Measurements from ENCODE around the gene ANKS1A.

Gene ANKS1A

GRCh38 chr6:35048631-35049083 is 159.6 kb downstream of the ANKS1A start:
- intact Hi-C loops (cut with DNase I): loop anchor here (2.0 kb wide), 1 partner anchor 62 kb away; no protein-coding TSS in a partner anchor
- peak in 9 of 10 donors; percentile 37 to 95 (median 63) for DNase-seq

- intact Hi-C loops (cut with DNase I): loop anchor here (2.0 kb wide), 1 partner anchor 62 kb away; no protein-coding TSS in a partner anchor
- DNase-seq: peak in 1 of 10 donors; percentile 16
Measured at GRCh38 chr6:35049156-35049735, 160.2 kb downstream of the ANKS1A start.

- peak in 9 of 10 donors; percentile 42 to 94 (median 67) for DNase-seq
- intact Hi-C loops (cut with DNase I): loop anchor here (2.0 to 5.0 kb wide), 2 partner anchors 38 to 63 kb away; no protein-coding TSS in a partner anchor
Measured at GRCh38 chr6:35049900-35050756, 161.1 kb downstream of the ANKS1A start.

DNA sequence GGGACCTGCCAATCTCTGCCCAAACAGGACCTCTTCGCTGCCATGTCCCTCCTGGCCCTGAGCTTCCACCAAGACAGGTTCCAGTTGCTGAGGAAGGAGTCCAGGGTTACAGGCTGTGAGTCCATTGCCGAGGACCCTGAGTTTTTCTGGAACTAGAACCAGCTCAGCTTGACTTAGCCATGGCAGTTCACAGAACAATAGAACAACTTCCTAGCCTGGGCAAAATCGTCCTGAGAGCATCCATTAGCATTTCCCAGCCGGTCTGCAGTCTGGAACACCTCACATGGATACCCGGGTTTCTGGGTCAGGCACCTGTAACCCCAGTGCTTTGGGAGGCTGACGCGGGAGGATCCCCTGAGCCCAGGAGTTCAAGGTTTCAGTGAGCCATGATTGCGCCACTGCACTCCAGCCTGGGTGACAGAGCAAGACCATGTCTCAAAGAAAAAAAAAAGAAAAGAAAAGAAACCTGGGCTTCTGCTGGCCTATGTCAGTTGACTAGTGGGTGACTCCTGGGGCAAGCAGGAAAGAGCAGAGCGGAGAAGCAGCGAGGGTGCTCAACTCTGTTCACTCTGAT is 161.8 kb downstream of the ANKS1A start:
- DNase-seq: no peak
- intact Hi-C loops (cut with DNase I): loop anchor here (5.0 kb wide), 1 partner anchor 39 kb away; no protein-coding TSS in a partner anchor

DNA sequence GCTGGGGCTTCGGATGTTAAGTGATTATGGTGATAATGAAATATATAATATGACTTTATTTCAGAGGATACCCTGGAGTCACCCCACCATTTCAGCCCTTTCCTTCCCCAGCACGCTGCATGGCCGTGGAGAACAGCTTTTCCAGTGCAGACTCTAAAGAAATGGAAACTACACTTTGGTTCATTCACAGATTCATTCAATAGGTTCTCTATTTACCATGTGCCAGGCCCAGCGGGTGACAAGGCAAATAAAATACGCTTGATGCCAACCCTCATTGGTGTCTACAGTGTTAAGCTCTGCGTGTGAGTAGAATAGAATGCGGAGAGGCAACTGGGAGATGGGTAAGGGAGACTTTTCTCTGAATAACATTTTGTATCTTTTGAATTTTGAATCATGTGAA is 162.3 kb downstream of the ANKS1A start:
- no peak for DNase-seq

DNA sequence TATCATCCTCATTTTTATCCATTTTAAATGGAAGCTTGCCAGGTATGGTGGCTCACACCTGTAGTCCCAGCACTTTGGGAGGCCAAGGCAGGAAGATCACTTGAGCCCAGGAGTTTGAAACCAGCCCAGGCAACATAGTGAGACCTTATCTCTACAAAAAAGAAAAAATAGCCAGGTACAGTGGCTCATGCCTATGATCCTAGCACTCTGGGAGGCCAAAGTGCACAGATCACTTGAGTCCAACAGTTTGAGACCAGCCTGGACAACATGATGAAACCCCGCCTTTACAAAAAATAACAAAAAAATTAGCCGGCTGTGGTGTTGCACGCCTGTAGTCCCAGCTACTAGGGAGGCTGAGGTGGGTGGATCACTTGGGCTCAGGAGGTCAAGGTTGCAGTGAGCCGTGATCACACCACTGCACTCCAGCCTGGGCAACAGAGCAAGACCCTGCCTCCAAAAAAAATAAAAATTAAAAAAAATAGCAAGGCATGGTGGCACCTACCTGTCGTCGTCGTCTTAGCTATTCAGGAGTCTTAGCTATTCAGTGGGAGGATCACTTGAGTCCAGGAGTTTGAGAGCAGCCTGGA is 163.0 kb downstream of the ANKS1A start:
- intact Hi-C loops (cut with DNase I): loop anchor here (5.0 kb wide), 1 partner anchor 40 kb away; no protein-coding TSS in a partner anchor
- DNase-seq: no peak

More for the DNA sequence above, 162.3 kb downstream of the ANKS1A start:
- intact Hi-C loops (cut with DNase I): loop anchor here (5.0 kb wide), 1 partner anchor 39 kb away; no protein-coding TSS in a partner anchor

DNA sequence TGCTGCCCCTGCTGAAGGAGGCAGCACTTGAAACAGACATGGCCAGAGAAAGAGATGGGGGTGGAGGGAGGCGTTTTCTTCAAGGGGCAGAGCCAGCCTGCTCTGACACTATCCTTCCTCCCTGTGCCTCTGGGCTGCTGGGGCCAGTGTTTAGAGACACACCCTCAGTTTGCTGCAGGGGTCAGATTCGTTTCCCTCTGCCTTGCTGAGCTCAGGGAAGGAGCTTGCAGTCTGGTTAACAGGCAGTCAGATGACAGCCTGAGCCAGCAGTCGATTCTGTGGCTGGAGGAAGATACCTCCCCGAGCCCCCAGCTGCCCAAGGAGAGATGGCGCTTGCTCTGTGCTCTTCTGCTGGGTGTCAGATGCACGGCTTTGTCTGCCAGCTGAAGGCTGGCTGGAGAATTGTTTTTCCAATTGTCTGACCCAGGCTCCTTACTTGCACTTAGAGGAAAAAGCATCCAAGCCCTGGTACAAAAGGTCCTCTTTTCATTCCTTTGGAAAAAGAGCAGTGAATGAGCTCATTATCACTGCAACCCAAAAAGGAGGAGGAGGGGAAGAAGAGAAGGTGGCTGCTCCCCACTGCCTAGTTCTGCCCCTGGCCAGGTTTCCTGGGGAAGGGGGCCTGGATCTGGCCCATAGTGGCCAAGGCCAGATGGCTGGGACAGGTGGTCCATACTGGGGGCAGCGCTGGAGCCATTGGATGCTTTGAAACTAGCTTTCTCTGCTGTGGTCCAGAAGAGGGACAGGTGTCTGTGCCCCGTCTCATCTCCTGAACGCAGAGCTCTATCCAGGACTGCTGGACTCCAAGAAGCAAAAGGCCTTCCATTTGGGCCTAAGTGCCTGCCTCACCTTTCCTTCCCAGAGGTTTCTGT is 163.9 kb downstream of the ANKS1A start:
- intact Hi-C loops (cut with DNase I): loop anchor here (5.0 kb wide), 1 partner anchor 41 kb away; no protein-coding TSS in a partner anchor
- peak in 4 of 10 donors; percentile 39 to 90 (median 51) for DNase-seq

DNA sequence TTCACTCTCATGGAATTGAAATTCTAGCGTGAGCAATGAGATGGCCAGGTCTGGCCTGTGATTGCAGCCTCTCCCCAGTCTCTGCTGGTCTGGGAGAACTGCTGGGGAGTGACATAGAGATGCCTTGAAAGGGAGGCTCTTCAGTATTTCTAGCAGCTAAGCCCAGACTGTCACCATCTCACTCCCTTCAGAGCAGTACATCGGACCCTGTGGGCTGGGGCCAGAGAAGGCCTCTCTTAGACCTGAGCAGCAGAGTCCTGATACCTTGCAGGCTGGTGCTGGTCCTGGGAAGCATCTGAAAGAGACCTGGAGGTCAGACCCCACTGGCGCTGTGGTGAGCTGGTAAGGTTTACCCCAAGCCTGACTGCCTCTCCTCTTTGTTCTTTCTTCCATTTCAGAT is 164.6 kb downstream of the ANKS1A start:
- intact Hi-C loops (cut with DNase I): loop anchor here (5.0 kb wide), 1 partner anchor 41 kb away; no protein-coding TSS in a partner anchor
- no peak for DNase-seq

- peak in 1 of 10 donors; percentile 51 for DNase-seq
- intact Hi-C loops (cut with DNase I): loop anchor here (5.0 kb wide), 1 partner anchor 42 kb away; no protein-coding TSS in a partner anchor
Measured at GRCh38 chr6:35054106-35054742, 165.2 kb downstream of the ANKS1A start.

DNA sequence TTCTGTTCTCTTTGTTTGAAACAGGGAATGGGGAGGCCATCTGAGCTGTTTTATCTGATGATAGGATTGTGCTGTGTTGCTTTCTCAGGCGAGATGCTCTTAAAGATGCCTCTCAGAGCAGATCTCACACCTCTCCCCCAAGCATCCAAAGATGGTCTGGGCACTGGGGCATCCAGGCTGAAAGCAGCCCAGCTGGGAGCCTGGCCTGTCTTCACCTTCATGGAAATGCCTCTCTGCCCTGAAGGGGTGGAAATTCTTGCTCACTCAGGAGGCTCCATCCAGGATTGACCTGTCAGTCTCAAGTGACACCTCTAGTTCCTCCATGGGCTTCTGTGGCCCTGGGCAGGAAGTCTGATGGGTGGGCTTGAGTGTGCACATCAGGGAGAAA is 165.7 kb downstream of the ANKS1A start:
- intact Hi-C loops (cut with DNase I): loop anchor here (5.0 kb wide), 1 partner anchor 42 kb away; no protein-coding TSS in a partner anchor
- DNase-seq: peak in 1 of 10 donors; percentile 38

DNA sequence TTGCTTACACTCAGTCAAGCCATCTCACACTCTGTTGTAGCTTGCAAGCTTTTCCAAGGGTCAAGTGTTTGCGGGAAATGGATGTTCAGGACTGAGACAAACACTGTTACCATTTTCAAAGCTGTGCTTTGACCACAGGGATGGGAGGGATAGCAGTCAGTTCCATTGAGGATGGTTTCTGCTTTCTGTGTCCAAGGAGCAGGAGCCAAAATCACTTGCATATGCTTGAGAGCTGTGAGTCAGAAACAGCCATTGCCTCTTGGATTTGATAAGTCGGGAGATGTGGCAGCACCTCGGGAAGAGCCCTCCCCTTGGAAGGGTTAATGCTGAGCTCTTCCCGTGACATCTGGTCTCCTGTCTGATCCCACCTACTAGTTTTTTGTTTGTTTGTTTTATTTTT is 166.8 kb downstream of the ANKS1A start:
- intact Hi-C loops (cut with DNase I): no loop called here
- no peak for DNase-seq

DNA sequence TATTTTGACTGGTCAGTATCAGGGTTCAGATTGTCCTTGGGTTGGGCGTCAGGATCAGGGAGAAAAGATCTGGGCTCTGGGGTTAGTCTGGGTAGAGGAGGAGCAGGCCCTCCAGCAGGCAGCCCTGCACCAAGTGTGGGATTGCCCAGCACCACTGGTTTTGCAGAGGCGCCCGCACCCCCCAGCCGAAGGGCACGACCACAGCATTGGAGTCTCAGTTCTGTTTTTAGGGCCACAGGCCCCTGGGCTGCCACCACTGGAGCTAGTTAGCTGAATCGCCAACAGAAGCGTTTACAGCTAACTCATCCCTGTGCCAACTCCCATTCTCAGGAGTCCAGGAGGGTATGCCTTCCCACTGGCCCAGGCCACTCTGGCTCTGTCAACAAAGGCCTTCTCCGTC is 167.9 kb downstream of the ANKS1A start:
- intact Hi-C loops (cut with DNase I): no loop called here
- DNase-seq: peak in 1 of 10 donors; percentile 66

- DNase-seq: peak in 4 of 10 donors; percentile 44 to 90 (median 64)
- intact Hi-C loops (cut with DNase I): no loop called here
Measured at GRCh38 chr6:35057449-35058357, 168.6 kb downstream of the ANKS1A start.

DNA sequence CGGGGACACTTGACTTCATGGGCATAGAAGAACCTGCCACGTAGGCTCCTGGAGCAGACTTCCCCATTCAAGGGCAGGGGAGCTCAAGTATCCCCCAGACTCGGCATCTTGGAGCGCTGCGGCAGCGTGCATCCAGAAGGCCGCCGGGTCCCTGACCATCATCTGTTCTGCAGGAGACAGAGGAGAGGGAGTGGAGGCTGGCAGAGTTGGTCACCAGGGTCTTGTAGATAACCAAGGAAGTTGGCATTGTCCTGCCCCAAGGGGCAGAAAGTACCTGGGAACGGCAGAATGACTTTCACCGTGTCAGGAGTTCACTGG is 169.3 kb downstream of the ANKS1A start:
- intact Hi-C loops (cut with DNase I): no loop called here
- DNase-seq: no peak

DNA sequence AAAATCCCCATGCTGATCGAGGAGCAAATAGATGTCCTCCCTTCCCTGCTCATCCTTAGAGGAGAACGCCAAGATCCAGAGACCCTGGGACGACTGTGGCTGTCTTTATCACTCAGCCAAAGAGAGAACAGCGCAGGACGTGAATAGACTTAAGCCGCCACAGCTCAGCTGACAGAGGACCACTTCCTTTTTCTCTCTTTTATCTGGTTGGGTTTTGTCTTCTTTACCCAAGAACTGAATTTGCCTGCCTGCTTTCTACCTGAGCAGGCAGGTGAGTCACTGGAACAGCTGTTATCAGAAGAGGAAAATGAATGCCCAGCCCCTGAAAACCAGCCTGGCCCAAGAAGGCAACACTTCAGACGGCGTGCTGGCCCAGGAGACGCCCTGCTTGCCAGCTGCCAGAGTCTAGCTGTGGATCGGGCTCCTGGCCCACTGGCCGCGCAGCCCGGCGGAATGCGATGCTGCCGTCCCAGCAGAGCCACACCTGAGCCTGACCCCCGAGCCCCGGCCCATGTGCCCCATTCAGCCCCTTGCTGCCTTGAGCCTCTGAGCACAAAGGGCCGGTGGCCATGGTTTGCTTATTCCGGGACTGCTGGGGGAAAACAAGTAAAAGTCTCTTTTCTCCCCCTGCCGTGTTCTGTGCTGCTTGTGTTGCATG is 169.9 kb downstream of the ANKS1A start:
- peak in 2 of 10 donors; percentile 68 to 87 for DNase-seq
- intact Hi-C loops (cut with DNase I): no loop called here

DNA sequence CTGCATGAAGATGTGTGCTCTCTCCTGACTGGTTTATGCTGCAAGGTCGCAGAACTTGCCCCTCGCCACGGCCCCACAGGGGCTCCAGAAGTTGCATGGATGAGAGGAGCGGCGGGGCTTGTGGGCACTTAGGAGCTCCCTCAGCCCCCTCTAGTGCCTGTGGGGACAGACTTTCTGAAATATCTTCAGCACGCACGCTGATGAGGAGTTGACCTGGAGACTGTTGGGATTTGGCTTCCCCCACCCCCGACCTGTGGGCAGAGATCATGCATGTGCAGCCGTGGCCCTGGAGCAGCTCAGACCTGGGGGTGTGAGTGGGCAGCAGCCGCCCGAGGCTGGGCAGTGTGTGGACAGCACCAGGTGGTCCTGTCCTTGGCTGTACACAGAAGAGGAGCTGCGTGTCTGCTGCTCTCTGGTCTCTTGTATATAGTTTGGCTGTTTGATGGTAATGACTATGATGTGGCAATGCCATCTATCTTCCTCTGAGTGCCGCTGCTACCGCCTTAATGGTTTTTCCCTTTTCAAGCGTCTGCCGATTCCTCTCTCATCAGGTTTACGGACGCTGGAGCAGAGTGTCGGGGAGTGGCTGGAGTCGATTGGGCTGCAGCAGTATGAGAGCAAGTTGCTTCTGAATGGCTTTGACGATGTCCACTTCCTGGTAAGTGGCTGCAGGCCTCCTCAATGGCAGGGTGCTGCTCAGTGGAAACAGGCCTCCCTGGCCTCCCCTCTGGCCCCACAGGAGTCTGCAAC is 170.7 kb downstream of the ANKS1A start:
- intact Hi-C loops (cut with DNase I): no loop called here

More for the DNA sequence above, 170.7 kb downstream of the ANKS1A start:
- DNase-seq: peak in 4 of 10 donors; percentile 39 to 78 (median 68)
